ENCODE measurements around the gene MGLL.

The MGLL gene

GRCh38 chr3:127732879-127733350 lies 89.4 kb downstream of the MGLL start:
- FAIRE-seq (no peak), DNase-seq (ENCODE audit: extremely low spot score, insufficient read length, low read depth) (no peak)

- no peak for FAIRE-seq
- DNase-seq (ENCODE audit: extremely low spot score, insufficient read length, low read depth) = no peak
Observed at GRCh38 chr3:127732303-127732702, 90.0 kb downstream of the MGLL start.

- DNase-seq (ENCODE audit: extremely low spot score, insufficient read length, low read depth) (no peak), FAIRE-seq (no peak)
Observed at GRCh38 chr3:127731546-127732289, 90.6 kb downstream of the MGLL start.

- no peak for FAIRE-seq
- DNase-seq (ENCODE audit: extremely low spot score, insufficient read length, low read depth) = no peak
Observed at GRCh38 chr3:127730666-127731295, 91.5 kb downstream of the MGLL start.

- no peak for DNase-seq (ENCODE audit: extremely low spot score, insufficient read length, low read depth)
- FAIRE-seq = no peak
Observed at GRCh38 chr3:127730171-127730570, 92.1 kb downstream of the MGLL start.

GRCh38 chr3:127729556-127730056 lies 92.7 kb downstream of the MGLL start:
- DNase-seq (ENCODE audit: extremely low spot score, insufficient read length, low read depth) = no peak
- FAIRE-seq = no peak

- DNase-seq (ENCODE audit: extremely low spot score, insufficient read length, low read depth) = no peak
- no peak for FAIRE-seq
Observed at GRCh38 chr3:127728417-127729015, 93.8 kb downstream of the MGLL start.

GRCh38 chr3:127726894-127727293 lies 95.4 kb downstream of the MGLL start:
- FAIRE-seq = no peak
- no peak for DNase-seq (ENCODE audit: extremely low spot score, insufficient read length, low read depth)

- FAIRE-seq (no peak), DNase-seq (ENCODE audit: extremely low spot score, insufficient read length, low read depth) (no peak)
Observed at GRCh38 chr3:127723011-127723567, 99.2 kb downstream of the MGLL start.

GRCh38 chr3:127722091-127722784 lies 100.1 kb downstream of the MGLL start:
- DNase-seq (ENCODE audit: extremely low spot score, insufficient read length, low read depth) = no peak
- FAIRE-seq = no peak

- DNase-seq (ENCODE audit: extremely low spot score, insufficient read length, low read depth) = no peak
- no peak for FAIRE-seq
Observed at GRCh38 chr3:127720985-127721935, 101.1 kb downstream of the MGLL start.

GRCh38 chr3:127720161-127720823 lies 102.0 kb downstream of the MGLL start:
- no peak for DNase-seq (ENCODE audit: extremely low spot score, insufficient read length, low read depth)
- FAIRE-seq = no peak

GRCh38 chr3:127719369-127719768 lies 102.9 kb downstream of the MGLL start:
- DNase-seq (ENCODE audit: extremely low spot score, insufficient read length, low read depth) (no peak), FAIRE-seq (no peak)

GRCh38 chr3:127718916-127719290 lies 103.4 kb downstream of the MGLL start:
- FAIRE-seq (no peak), DNase-seq (ENCODE audit: extremely low spot score, insufficient read length, low read depth) (no peak)

- FAIRE-seq = no peak
- DNase-seq (ENCODE audit: extremely low spot score, insufficient read length, low read depth) = no peak
Observed at GRCh38 chr3:127718245-127718915, 103.9 kb downstream of the MGLL start.

- FAIRE-seq (no peak), DNase-seq (ENCODE audit: extremely low spot score, insufficient read length, low read depth) (no peak)
Observed at GRCh38 chr3:127717357-127718244, 104.7 kb downstream of the MGLL start.

- FAIRE-seq (no peak), DNase-seq (ENCODE audit: extremely low spot score, insufficient read length, low read depth) (no peak)
Observed at GRCh38 chr3:127716384-127716783, 105.9 kb downstream of the MGLL start.
